ENCODE data around the gene SH3PXD2A. TPM values are rescaled to one million over a fixed set of nuclear protein-coding genes. Genes with fewer than 3 reads are reported as not detected.
"Not testable (repeated sequence)": the region's sequence is repeated elsewhere in the genome, so short reads cannot be mapped to it uniquely, and the experiment has no call there.

Gene SH3PXD2A
- total RNA-seq, 1 donor from 2014 or later, result 50.3 TPM

DNA sequence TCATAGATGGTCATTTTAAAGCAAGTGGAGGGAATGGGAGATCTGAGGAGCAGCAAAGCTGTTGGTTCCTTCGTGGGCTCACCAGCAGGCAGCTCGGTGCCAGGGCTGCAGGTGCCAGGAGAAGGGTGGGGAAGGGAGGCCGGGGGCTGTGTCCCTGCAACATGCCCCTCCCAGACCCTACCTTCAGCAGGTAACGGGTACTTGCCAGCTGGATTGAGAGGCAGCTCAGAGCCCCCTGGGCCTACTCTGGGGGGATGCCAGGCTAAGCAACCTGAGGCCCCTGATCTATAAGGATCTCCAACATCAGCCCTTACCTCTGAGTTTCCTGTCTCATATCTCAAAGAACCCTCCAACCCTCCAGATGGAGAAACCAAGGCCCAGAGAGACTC, 188.6 kb downstream of the SH3PXD2A start:
- DNase-seq (ENCODE audit: low spot score), result no peak

DNA sequence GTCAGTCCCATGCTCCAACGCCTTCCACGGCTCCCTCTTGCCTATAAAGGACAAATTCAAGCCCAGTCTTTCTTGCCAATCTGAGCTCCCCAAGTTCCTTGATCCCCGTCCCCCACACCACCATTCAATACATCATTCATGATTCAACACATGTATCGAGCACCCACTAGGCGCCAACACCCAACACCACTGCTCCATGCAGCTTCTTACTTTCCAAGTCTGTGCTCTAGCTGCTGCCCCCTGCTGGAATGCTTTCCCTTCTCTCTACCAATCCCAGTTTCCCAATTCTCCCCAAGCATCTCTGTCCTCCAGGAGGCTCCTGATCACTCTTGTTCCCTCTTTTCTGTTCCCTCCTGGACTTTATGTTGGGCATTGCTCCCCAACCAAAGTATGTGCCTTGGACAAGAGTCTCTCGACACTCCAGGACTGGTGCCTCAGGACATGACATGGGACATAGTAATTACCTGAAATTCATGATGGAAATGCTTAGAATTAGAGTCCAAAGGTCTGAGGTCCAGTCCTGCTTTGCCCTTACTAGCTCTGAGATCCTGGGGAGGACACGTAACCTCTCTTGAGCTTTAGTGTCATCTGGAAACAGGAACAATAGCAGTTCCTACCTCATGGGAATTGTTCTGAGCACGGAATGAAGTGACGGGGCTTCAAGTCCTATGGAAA, 189.2 kb downstream of the SH3PXD2A start:
- DNase-seq (ENCODE audit: low spot score), result no peak

DNA sequence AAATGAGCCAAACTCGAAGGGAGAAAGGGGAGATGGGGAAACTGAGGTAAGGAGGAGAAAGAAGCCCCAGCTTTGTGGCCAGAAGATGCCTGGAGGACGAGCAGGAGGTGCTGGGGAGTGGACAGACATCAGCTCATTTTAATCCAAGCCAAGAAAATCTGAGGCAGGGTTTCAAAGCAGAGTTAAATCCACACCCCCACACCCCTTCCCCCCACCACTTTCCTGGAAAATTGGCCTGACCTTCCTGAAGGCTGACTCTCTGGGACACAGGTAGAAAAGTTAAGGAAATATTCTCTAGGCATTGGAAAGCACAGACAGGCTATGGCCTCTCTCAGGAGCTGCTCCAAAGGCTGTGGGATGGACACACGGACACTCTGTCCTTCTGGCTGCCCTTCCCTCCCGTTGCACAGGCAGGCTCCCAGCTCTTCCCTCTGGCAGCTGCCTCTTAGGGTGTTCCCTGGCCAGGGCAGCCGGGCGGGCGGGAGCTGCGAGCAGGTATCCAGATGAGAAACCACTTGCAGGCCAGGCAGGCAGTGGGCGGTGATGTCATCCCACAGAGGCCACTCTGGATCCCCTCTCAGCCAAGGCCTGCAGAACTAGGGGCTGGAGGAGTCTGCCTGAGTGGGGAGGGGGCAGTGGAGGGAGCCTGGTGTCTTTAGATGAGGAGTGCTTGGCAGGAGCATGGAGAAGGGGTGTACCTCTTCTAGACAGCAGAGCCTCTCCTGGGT, 190.1 kb downstream of the SH3PXD2A start:
- no peak for DNase-seq (ENCODE audit: low spot score)

DNA sequence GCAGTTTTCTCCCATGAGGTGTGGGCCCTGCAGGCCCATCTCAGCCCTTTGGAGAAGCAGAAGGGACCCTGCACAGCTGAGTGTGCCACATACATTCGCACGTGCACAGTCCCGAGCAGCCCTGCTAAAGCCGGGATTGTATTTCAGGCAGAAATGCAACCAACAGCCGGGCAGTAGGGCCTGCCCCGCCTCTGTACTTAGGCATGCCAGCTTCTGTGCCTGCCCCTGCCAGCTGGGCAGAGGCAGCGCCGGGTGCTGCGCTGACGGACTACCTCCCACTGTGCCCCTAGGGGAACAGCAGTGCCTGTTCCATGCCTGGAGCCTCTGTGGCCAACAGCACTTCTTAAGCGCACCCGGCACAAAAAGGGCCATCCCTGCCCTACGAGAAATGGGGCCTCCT, 191.6 kb downstream of the SH3PXD2A start:
- no peak for DNase-seq (ENCODE audit: low spot score)

DNA sequence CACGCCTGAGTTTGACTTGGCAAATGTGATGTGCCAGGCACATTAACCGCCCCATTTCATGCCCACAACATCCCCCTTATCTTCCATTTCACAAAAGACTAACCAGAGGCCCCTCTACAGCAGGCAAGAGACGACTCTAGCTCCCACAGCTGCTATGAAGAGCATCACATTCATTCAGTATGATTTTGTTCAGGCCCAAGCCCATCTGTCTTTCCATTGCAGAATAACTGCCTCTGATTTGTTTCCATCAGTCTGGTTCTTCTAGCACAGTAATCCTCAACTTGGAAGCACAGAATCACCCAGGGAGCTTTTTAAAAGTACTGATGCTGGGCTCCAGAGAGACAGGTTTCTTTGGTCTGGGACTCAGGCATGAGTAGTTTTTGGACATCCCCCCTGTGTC, 192.1 kb downstream of the SH3PXD2A start:
- no peak for DNase-seq (ENCODE audit: low spot score)

DNA sequence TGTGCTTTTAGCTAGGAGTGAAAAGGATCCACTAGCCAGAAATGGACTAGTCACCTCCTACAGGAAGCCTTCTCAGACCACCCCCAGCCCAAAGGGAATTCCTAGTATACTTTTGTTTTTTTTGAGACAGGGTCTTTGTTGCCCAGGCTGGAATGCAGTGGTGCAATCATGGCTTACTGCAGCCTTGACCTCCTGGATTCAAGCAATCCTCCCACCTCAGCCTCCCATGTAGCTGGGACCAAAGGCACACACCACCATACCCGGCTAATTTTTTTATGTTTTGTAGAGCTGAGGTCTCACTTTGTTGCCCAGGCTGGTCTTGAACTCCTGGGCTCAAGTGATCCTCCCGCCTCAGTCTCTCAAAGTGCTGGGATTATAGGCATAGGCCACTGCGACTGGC, 192.7 kb downstream of the SH3PXD2A start:
- not testable (repeated sequence) for DNase-seq (ENCODE audit: low spot score)

DNA sequence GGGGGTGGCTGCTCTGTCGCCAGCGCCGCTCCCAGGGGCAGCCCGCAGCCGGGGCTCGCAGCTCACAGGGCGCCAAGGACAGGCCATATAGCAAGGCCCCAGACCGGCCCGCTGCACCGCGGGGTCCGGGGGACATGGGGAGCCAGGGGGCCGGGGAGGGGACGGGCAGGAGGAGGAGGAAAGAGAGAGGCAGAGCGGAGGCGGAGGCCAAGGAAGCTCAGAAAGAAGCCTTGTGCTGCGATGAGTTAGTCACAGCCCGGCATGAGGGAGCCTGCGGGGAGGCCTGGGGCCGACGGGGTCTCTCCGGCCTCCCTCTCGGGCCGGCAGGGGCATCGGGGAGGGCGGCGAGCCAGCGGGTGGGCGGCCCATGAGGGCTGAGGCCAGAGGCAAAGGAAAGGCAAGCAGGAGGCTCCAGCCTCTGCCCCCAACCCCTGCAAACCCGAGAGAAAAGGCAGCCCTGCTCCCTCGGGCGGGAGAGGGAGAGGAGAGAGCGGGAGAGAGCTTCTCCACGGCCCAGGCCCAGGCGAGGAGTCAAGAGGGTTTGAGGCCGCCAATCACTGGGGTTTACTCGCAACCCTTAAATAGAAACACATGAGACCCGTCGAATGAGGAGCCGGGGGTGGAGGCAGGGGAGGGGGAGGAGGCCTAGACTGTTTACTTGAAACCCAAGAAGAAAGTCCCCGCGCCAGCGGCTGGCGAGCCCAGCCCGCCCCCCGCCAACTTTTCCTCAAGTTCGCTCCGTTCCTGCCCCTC, 194.0 kb downstream of the SH3PXD2A start:
- peak; percentile 86 for DNase-seq (ENCODE audit: low spot score)

DNA sequence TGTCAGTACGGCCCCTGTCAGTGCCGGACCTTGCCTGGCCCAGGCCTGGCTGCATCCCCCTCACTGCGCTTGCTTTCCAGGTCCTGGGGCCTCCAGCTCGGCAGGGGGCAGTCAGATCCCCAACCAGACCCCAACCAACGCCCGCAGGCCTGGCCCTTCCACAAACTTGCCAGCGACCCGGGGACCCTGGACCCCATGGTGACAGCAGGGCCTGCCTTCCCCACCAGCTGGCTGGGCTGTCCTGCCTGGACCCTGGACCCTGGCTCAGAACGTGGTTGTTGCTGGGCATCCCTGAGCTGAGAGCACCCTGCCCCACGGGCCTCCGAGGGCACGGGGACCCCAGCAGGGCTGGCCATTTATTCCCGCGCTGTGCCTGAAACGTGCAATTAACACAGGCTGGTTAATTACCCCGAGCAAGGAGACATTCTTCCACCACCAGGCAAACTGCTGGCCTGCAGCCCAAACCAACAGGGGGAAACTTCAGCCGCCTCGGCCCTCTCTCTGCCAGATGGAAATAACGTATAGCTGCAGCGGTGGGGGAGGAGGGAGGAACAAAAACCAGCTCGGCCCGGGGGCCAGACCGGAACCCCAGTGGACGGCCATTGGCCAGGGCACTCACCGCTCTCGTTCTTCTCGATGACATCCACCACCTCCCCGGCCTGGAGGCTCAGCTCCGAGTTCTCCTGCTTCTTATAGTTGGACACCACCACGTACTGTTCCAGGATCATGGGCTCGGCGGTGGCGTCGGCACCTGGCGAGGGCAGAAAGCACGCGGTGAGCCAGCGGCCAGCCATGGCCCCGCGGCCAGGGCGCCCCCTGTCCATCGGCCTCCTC, 194.8 kb downstream of the SH3PXD2A start:
- DNase-seq (ENCODE audit: low spot score), result no peak

DNA sequence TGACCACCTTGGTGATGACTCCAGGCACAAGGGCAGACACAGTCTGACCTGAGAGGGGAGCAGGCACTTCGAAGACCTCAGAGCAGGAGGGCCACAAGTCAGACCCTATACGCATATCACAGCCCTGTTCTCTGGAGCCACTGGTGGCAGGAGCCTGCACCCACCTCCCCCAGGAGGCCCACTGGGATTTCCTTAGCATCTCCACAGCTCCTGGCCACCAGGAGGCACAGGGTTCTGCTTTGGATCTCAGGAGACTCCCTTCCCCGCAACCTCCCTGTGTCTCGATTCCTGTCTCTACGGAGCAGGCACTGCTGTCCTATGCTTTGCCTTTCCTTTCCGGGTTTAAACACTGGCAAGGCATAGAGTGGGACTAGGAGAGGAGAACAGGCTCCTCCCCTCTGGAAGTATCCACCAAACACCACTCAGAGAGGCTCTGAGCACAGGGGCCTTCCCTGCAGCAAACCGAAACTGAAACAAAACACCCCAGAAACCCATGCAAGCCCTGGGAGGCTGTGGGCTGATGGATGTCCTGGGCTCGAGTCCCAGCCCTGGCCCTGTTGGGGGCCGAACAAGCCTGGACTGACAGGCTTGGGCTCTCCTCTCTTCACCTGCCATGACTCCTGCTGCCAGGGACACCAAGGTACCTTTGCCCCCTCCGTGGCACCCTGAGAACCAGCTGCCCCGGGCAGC, 195.6 kb downstream of the SH3PXD2A start:
- peak; percentile 75 for DNase-seq (ENCODE audit: low spot score)

DNA sequence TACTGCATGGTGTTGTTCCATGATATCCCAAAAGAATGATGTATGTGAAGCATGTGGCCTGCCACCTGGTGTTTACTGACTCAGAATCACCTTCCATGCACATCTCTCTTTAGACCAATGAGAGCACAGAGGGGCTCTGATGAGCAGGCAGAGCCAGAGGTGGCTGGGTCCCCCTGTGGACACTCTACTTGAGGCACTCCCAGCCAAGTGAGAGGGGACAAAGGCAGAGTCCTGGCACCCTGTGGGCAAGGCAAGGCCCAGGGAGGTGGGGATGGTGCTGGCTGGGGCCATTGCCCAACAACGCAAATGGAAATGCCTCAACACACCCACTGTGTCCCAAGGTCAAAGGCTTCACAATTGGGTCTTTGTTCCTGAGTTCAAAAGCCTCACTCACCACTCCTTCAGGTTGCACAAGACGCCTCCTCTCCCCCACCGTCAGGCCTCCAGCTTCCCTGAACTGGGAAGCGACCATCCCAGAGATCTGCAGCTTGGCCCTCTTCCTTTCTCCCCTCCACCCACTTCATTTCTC, 197.3 kb downstream of the SH3PXD2A start:
- DNase-seq (ENCODE audit: low spot score), result no peak

DNA sequence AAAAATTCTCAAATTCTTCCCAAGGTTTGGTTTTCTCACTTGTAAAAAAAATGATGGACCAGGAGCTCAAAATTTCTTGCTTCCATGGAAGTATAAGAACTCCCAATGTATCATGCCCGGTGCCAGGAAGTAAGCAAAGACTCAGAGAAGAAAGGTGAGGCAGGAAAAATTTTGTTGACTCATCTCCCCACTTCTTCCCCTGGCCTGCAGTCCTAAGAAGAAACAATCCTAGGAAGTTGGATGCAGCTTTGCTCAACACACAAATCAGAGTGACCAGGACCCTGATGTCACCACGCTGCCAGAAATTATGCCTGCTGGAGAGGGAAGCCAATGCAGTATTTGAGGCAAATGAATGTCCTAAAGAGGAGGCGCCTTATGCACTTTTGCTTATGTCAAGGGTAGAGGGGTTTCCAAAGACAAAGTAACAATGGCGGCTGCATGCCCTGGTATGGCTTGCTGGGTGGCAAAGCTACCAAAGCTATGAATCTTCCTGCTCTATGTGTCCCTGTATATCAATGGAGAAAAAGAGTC, 198.2 kb downstream of the SH3PXD2A start:
- DNase-seq (ENCODE audit: low spot score), result no peak

DNA sequence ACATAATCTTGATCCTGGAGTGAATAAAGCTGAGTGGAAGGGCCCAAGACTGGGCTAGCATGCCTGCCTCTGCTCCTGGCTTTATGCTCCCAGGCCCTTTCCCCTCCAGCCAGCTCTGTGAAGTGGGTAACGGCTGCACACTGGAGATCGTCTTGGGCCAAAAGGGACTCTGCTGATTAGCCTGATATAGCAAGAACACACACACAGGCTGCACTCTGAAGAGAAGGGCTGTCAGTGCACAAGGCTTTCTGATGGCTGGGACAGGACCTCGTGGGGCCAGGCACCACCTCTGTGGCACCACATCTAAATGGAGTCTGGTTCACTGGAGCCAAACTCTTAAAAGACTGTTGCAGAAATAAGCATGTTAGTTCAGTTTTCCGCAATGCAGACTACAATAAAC, 200.5 kb downstream of the SH3PXD2A start:
- no peak for DNase-seq (ENCODE audit: low spot score)

DNA sequence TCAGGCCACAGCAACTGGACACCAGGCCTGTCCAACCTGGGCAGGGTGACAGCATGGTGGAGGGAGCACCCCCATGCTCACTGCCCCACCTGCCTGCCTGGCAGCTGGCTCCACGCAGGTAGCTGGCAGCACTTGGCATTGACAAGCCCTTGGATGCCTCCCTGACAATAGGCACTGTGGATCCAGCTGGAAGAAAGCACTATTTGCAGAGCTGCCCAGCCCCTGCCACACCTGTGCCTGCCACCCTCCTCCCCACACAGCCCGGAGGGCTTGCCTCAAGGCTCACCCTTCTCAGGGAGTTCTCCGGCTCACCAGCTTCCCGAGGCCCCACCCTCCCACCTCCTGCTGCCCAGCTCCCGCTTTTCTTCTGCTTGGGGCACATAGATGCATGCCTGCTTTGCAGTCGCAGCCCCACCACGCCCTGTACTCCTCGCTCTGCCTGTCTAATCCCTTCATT, 201.8 kb downstream of the SH3PXD2A start:
- DNase-seq (ENCODE audit: low spot score), result no peak

DNA sequence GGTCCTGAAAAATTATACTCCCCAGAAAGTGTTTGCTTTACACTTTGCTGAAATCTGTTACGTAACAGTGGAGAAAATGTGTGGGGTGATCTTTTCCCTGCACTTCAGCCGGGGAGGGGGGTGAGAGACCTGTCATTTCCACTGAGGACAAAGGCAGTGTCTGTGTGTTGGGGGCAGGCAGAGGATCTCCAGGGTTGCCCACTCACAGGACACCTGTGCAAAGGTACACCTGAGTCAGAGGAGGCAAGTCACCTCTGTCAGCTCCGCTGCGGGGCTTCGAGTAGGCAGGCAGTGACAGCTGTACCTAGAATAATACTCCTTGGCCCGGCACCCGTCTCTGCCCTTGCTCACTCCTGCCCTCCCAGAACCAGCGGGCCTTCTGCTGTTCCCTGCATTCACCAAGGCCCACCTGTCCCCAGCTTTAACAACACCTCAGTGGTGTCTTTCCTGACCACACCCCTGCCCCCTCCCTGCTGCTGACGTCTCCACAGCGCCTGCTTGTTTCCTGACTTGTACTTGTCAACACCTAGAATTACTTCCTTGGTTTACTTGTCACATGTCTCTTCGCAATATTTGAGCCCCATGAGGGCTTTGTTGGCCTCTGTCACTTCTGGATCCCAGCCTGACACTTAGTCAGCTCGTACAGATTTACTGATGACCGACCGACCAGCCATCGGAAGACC, 202.6 kb downstream of the SH3PXD2A start:
- DNase-seq (ENCODE audit: low spot score), result no peak

DNA sequence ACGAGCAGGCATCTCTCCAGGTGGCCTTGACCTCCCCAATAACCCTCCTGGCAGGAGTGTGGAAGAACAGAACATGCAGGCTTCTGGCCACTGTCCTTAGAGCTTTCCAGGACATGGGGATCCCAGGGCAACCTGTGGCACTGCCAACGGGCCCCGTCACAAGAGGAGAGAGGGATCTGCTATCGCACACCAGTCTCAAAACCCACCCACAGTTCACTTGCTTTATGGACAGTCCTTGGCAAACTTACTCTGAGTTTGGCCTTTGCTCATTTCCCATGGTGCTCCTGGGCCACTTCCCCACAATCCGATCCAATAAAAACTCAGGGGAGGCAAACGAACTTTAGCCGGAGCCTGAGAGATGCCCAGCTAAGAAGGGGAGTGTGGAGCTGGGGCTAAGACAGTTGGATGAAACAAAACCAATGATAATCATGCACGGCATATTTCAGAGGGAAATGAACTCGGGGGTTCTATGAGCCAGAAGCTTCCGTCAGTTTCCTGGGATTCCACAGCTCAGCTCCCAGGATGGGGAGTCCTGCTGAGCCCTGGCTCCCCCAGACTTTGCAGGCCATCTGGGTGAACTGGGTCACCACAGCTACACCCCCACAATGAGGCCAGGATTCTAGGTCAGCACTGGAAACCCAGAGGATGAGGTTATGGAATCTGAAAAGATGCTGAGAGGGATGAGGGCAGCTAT, 203.4 kb downstream of the SH3PXD2A start:
- no peak for DNase-seq (ENCODE audit: low spot score)

DNA sequence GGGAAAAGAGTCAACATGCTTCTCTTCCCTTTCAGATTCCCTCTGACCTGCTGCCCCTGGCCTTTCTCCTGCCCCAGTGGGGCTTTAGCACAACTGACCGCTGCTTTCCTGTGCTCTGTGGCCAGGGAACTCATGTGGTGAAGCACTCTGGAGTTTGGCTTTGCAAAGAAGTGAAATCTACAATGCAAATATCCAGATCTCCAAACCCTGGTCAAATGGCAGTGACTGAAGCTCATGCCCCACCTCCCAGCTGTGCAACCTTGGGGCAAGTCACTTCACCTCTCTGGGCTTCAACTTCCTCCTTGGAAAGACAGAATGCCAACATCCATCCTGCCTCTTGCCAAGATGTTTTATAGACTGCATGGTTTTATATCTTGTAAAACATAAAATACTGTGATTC, 204.0 kb downstream of the SH3PXD2A start:
- no peak for DNase-seq (ENCODE audit: low spot score)

DNA sequence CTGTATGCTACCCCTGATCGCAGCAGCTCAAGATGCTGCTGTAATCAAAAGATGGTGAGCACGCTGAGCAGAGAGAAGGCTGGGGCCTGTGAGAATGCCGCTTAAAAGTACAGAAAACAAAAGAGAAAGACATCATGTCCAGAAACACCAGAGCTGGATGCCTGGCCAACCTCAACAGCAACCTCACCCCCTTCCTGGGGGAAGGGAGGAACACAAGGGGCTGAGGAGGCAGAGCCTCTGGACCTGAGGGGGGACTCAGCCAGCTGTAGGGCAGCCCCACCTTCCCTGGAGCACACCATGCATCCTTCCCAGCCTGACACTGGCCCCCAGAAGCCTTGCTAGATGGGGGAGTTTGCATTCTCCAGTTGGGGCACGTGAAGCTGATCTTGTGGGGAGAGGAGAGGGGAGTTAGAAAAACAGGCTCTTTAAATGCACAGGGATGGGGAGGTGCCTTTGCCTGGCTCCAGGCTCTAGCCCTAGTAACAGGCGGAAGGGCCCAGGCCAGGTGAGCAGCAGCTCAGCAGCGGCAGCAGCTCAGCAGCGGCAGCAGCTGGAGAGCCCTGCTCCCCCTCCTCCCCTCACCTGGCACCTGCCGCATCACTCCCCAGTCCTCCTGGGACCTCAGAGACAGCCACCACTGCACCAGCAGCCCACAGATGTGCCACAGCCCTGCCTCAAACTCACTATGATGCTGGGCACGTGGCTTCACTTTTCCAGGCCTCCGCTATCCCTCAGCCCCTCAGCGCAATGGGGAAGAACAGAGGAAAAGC, 205.5 kb downstream of the SH3PXD2A start:
- DNase-seq (ENCODE audit: low spot score), result no peak

DNA sequence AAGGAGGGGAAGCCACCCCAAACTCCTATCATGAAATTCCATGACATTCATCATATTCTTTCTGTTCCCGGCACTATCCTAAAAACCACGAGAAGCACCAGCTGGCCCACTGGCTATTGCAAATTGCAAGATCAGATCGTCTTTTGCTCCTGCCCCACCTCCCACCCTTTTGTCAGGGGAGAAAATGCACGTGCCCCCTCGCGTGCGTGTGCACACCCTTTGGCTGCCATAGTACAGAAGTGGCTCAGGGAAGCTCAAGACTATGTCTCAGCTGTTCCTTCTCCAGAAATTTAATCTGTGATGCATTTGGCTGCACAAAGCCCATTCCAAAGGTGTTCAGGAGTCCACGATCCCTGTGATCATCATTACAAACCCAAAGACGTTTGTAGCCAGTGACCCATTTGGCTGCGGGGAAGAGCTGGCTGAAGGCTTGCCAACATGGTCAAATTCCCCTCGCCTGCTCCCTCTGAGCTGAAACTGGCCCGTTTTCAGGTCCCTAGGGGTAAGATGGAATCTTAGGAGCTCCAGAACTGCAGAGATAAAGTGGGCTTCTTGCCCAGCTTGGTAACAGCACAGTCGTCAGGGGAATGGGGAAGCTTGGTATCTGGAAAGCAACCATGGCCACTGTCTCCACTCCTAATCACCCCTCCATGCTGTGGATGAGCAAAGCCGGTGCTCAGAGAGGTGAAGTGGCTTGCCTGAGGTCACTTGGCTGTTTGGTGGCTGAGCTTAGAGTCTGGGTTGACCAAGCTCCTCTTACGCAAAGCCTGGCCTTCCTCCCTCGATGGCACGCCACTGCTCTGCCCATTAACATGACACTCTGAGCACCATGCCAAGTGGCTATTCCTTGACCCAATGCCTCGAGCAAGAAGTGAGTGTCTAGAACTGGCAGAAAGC, 206.5 kb downstream of the SH3PXD2A start:
- peak; percentile 63 for DNase-seq (ENCODE audit: low spot score)
